Endothelial cell of umbilical vein (primary cell): Measurements from ENCODE around the gene ANKUB1. TPM values are rescaled to one million over a fixed set of nuclear protein-coding genes. Genes with fewer than 3 reads are reported as not detected.
A peak's percentile ranks its signal among the peaks of the same experiment; 100 is the strongest.

Experiments
- BruUV-seq: library from RNA; stranded (reverse); fragments of 400-500 nt; replicated peaks from 2 replicates; lab custom pipeline; 2021; lab: Mats Ljungman, UMichigan
- CTCF ChIA-PET: fragments of 300-600, 350-600 bp; sonication (Branson Sonifier 250); formaldehyde crosslinking; loops from one replicate; lab custom pipeline; 2021; ENCODE audit warnings: antibody characterized with exemption, inconsistent platforms; lab: Charles Lee
- POLR2A ChIA-PET: fragments of 300-600, 350-600 bp; sonication (Branson Sonifier 250); formaldehyde crosslinking; loops from one replicate; lab custom pipeline; 2021; ENCODE audit warnings: antibody characterized with exemption, inconsistent platforms; lab: Charles Lee
- DNase-seq: peaks from one replicate; pipeline ENCODE4 v3.0.0-alpha.2; 2011; ENCODE audit warnings: low read depth, low spot score
- FAIRE-seq: peaks from 2 replicates; lab custom pipeline; 2011; peaks lifted over from hg19 to GRCh38; lab: Jason Lieb, UNC
- H2AFZ ChIP-seq: 2 replicates; pipeline ENCODE4 v1.6.0; 2012; ENCODE audit warnings: low read depth, low read length, control low read depth, inconsistent platforms
- H3K27ac ChIP-seq: 2 replicates; pipeline ENCODE4 v1.5.1; 2011; ENCODE audit warnings: low read depth, mild to moderate bottlenecking, control low read depth, low read length, moderate library complexity; ENCODE audit not compliant: insufficient read depth
- H3K27me3 ChIP-seq, 2 experiments: 2 replicates each; pipeline versions ENCODE4 v1.6.0 to v1.6.1; 2011; ENCODE audit warnings: low read length in 2 of 2, mixed read lengths in 1 of 2; ENCODE audit not compliant: control insufficient read depth in 2 of 2, insufficient read depth in 2 of 2
- H3K36me3 ChIP-seq, 2 experiments: 2 replicates in 1 of 2; 3 replicates in 1 of 2; pipeline ENCODE4 v1.5.1; 2011; ENCODE audit warnings: low read length in 2 of 2, mild to moderate bottlenecking in 1 of 2, moderate library complexity in 1 of 2; ENCODE audit not compliant: control insufficient read depth in 2 of 2, insufficient read depth in 2 of 2; ENCODE audit errors: extremely low read depth in 1 of 2
- H3K4me1 ChIP-seq: 3 replicates; pipeline ENCODE4 v1.5.1; 2011; ENCODE audit warnings: mild to moderate bottlenecking, low read length; ENCODE audit not compliant: control insufficient read depth, insufficient read depth; ENCODE audit errors: extremely low read depth
- H3K4me2 ChIP-seq: 2 replicates; pipeline ENCODE4 v1.6.1; 2011; ENCODE audit warnings: low read length, control low read depth, mixed read lengths; ENCODE audit not compliant: insufficient read depth
- H3K4me3 ChIP-seq, 3 experiments: fragments of 200-600 bp in 1 of 3; sonication (generic), shearing (Covaris generic) in 1 of 3; replicated peaks in 1 of 3; 2 replicates each; pipeline ENCODE4 v1.5.1; 2011 to 2016; ENCODE audit warnings: control low read depth in 3 of 3, low read length in 3 of 3, mild to moderate bottlenecking in 2 of 3, inconsistent platforms in 1 of 3, low read depth in 1 of 3, moderate library complexity in 1 of 3; ENCODE audit not compliant: insufficient read depth in 1 of 3
- H3K79me2 ChIP-seq: 2 replicates; pipeline ENCODE4 v1.6.0; 2012; ENCODE audit warnings: low read length, inconsistent platforms; ENCODE audit not compliant: control insufficient read depth, insufficient read depth
- H3K9ac ChIP-seq: replicated peaks from 2 replicates; pipeline ENCODE3; 2011; ENCODE audit warnings: low read length, control low read depth; ENCODE audit not compliant: insufficient read depth; ENCODE audit errors: extremely low read depth
- H3K9me1 ChIP-seq: replicated peaks from 3 replicates; pipeline ENCODE4 v1.6.0; 2011; ENCODE audit warnings: mild to moderate bottlenecking, low read length; ENCODE audit not compliant: control insufficient read depth, insufficient read depth; ENCODE audit errors: extremely low read depth
- H3K9me3 ChIP-seq: replicated peaks from 2 replicates; pipeline ENCODE4 v1.5.1; 2012; ENCODE audit warnings: low read length, inconsistent platforms; ENCODE audit not compliant: control insufficient read depth, insufficient read depth
- H4K20me1 ChIP-seq: replicated peaks from 2 replicates; pipeline ENCODE3; 2011; ENCODE audit warnings: mild to moderate bottlenecking, low read length; ENCODE audit not compliant: control insufficient read depth, insufficient read depth; ENCODE audit errors: extremely low read depth
- CTCF ChIP-seq, 2 donors: IDR thresholded peaks; 1 replicate in 1 of 2; 2 replicates in 1 of 2; pipeline ENCODE4 v1.5.1; 2011; ENCODE audit warnings: low read length in 2 of 2, mild to moderate bottlenecking in 2 of 2, moderate library complexity in 2 of 2, control low read depth in 1 of 2, inconsistent platforms in 1 of 2, low read depth in 1 of 2; ENCODE audit not compliant: insufficient read depth in 1 of 2; ENCODE audit errors: extremely low read depth in 1 of 2
- EZH2 ChIP-seq: IDR thresholded peaks from 2 replicates; pipeline ENCODE4 v1.6.1; 2012; ENCODE audit warnings: borderline replicate concordance, low read depth, mild to moderate bottlenecking, moderate library complexity, low read length, inconsistent platforms; ENCODE audit not compliant: severe bottlenecking
- FOS ChIP-seq: IDR thresholded peaks from 2 replicates; pipeline ENCODE4 v1.6.1; 2011; ENCODE audit warnings: mild to moderate bottlenecking, low read length, moderate library complexity, borderline replicate concordance; ENCODE audit not compliant: insufficient read depth
- GATA2 ChIP-seq: IDR thresholded peaks from 2 replicates; pipeline ENCODE4 v1.7.0; 2011; ENCODE audit warnings: low read depth, mild to moderate bottlenecking, moderate library complexity, mixed read lengths, low read length; ENCODE audit not compliant: insufficient read length, insufficient read depth
- JUN ChIP-seq: IDR thresholded peaks from 2 replicates; pipeline ENCODE4 v1.6.1; 2011; ENCODE audit warnings: borderline replicate concordance, low read depth; ENCODE audit not compliant: insufficient read length, insufficient read depth
- MAX ChIP-seq: IDR thresholded peaks from 2 replicates; pipeline ENCODE4 v1.6.1; 2011; ENCODE audit not compliant: insufficient read depth, insufficient read length
- MYC ChIP-seq: IDR thresholded peaks from one replicate; pipeline ENCODE4 v1.6.1; 2011; ENCODE audit warnings: mild to moderate bottlenecking, low read depth, low read length
- POLR2A ChIP-seq: IDR thresholded peaks from 2 replicates; pipeline ENCODE4 v1.6.1; 2012; ENCODE audit warnings: low read depth, mild to moderate bottlenecking, control low read depth, low read length
- POLR2AphosphoS5 ChIP-seq: IDR thresholded peaks from 2 replicates; pipeline ENCODE4 v1.6.1; 2012; ENCODE audit warnings: low read depth, mild to moderate bottlenecking, control low read depth, low read length, moderate library complexity; ENCODE audit not compliant: insufficient read depth
- dilution Hi-C: fragments of 300-500 bp; cut with MboI; formaldehyde crosslinking; loops from one replicate; pipeline ENCODE4 v1.15.0; 2019; ENCODE audit warnings: low sequenced_read_pairs; ENCODE audit not compliant: extremely low pct_ligation_motif_present
- intact Hi-C: fragments of 100-400 bp; cut with micrococcal nuclease; formaldehyde crosslinking; loops from one replicate; pipeline ENCODE4 v1.10.0; 2022
- polyA plus RNA-seq, 4 experiments: library from polyadenylated mRNA; depleted of rRNA in 3 of 4; stranded (reverse) in 3 of 4; unstranded in 1 of 4; fragments of >200 nt; gene quantifications; 2 replicates each; pipeline versions ENCODE4 v1.2.1 to v1.2.3, GENCODE V29; 2011 to 2012; ENCODE audit warnings: missing spikeins in 1 of 4
- total RNA-seq: library from RNA; stranded (reverse); gene quantifications from 2 replicates; pipeline ENCODE4 v1.2.3, GENCODE V29; 2021

Gene ANKUB1
- total and polyA plus RNA-seq, 2 donors (not counting 3 experiments of a cell fraction or from before 2014, with no cell fraction given), result not detected

GRCh38 chr3:149770246-149770645 lies 22.1 kb downstream of the ANKUB1 start:
- CTCF ChIA-PET, result interaction anchor here (1.3 to 9.4 kb wide), 14 partner anchors 8 to 289 kb away, joined by 3 to 263 read pairs (median 12); partner anchors contain the start of gene COMMD2
- Histone ChIP-seq H3K4me3 (no peak overlapping the region), H3K4me2 (no peak overlapping the region), H3K9ac (no peak overlapping the region), H3K9me3 (no peaks in the 10 kb centered on the region), H3K4me1 (no peaks in the 10 kb centered on the region), H3K36me3 (no peaks in the 10 kb centered on the region), H4K20me1 (no peaks in the 10 kb centered on the region), H3K27me3 (peaks cover 3 to 9% of the 10 kb centered on the region in 2 experiments), H3K79me2 (no peaks in the 10 kb centered on the region), H3K9me1 (no peaks in the 10 kb centered on the region), H2AFZ (no peak overlapping the region), H3K27ac (no peak overlapping the region)
- TF ChIP-seq MAX (no peak), CTCF (IDR thresholded peaks at IDR 0.05; ENCODE audit: extremely low read depth in 1 of 2, insufficient read depth in 1 of 2, low read depth in 1 of 2, low read length in 2 of 2) (peak in 1 of 2 donors; percentile 6), GATA2 (no peak), JUN (no peak)
- POLR2A ChIA-PET, result no interaction called here
- DNase-seq, result no peak
- no TSS peak for BruUV-seq
- dilution Hi-C loops, result no loop called here
- intact Hi-C loops, result loop anchor here (5.0 kb wide), 1 partner anchor 203 kb away; no protein-coding TSS in a partner anchor
- no peak for FAIRE-seq

- FAIRE-seq, result no peak
- H3K79me2 ChIP-seq, result no peaks in the 10 kb centered on the region
- POLR2A ChIA-PET, result no interaction called here
- dilution Hi-C loops, result no loop called here
- no peak overlapping the region for H3K27ac ChIP-seq
- BruUV-seq, result no TSS peak
- no peaks in the 10 kb centered on the region for H3K9me1 ChIP-seq
- H2AFZ ChIP-seq, result no peak overlapping the region
- no peaks in the 10 kb centered on the region for H3K4me1 ChIP-seq
- CTCF ChIA-PET, result interaction anchor here (0.9 to 9.4 kb wide), 3 partner anchors 39 to 272 kb away, joined by 3 to 263 read pairs (median 103); no protein-coding TSS in a partner anchor
- H3K4me3 ChIP-seq, result no peak overlapping the region
- H3K36me3 ChIP-seq, result no peaks in the 10 kb centered on the region
- no peaks in the 10 kb centered on the region for H3K9me3 ChIP-seq
- no peak for TF ChIP-seq MYC
- no peak for TF ChIP-seq POLR2A
- no peak for TF ChIP-seq CTCF (IDR thresholded peaks at IDR 0.05; ENCODE audit: extremely low read depth in 1 of 2, insufficient read depth in 1 of 2, low read depth in 1 of 2, low read length in 2 of 2)
- no peak for TF ChIP-seq POLR2AphosphoS5
- no peak for TF ChIP-seq FOS
- TF ChIP-seq MAX, result no peak
- no peak for TF ChIP-seq GATA2
- no peak for TF ChIP-seq JUN
- no peak for TF ChIP-seq EZH2
- no peak overlapping the region for H3K4me2 ChIP-seq
- H3K9ac ChIP-seq, result no peak overlapping the region
- DNase-seq, result no peak
- intact Hi-C loops, result no loop called here
- no peaks in the 10 kb centered on the region for H4K20me1 ChIP-seq
- peaks cover 16% of the 10 kb centered on the region in 2 experiments for H3K27me3 ChIP-seq
These were observed 23.6 kb downstream of the ANKUB1 start for GRCh38 chr3:149768704-149769103.
